Measurements from ENCODE around the gene MTARC1. TPM values are rescaled to one million over a fixed set of nuclear protein-coding genes. Genes with fewer than 3 reads are reported as not detected.

Gene MTARC1
- total RNA-seq, 1 experiment from 2014 or later: 26.5 TPM

DNA sequence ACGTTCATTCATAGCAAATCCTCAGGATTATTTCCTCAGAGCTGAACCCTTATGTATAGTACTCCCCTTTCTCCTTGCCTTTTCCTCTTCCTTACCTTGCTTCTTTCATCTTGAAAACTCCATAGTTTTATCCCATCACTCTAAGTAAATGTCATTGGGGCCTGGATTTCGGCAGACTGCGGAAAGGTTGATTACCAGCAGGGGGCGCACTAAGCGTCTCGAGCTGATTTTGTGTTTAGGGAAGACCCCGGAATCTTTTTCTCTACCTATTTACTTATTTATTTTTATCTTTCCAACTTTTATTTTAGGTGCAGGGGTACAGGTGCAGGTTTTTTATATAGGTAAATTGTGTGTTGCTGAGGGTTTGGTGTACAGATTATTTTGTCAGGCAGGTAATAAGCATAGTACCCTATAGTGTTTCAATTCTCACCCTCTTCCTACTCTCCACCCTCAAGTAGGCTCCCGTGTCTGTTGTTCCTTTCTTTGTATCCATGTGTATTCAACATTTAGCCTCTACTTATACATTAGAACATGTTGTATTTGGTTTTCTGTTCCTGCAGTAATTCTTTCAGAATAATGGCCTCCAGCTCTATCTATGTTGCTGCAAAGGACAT is 11.4 kb upstream of the MTARC1 start:
- H3K4me1 ChIP-seq (ENCODE audit: control insufficient read depth in 1 of 2, insufficient read depth in 2 of 2, low read length in 2 of 2): no peaks in the 10 kb centered on the region
- intact Hi-C loops (cut with micrococcal nuclease): loop anchor here (5.0 to 10.0 kb wide), 4 partner anchors 248 to 781 kb away; partner anchors contain the start of gene MARK1
- ChIA-PET RAD21 (ENCODE audit: low non-redundant PET in 1 of 2, low total read pairs in 2 of 2, uncharacterized antibody in 2 of 2, unreplicated experiment in 2 of 2) (interaction anchor here in 1 of 2 experiments (0.7 kb wide), 1 partner anchor 89 kb away, joined by 3 read pairs; no protein-coding TSS in a partner anchor), CTCF (interaction anchor here (0.6 to 4.4 kb wide), 15 partner anchors 11 to 717 kb away, joined by 3 to 47 read pairs (median 4); partner anchors contain the start of genes MTARC1 and MTARC2), POLR2A (interaction anchor here (1.3 kb wide), 1 partner anchor 11 kb away, joined by 3 read pairs; the partner anchor contains the start of gene MTARC1)
- H3K79me2 ChIP-seq (ENCODE audit: insufficient read depth, low read length): no peaks in the 10 kb centered on the region
- no TSS peak for BruUV-seq (replicated peaks)
- no peaks in the 10 kb centered on the region for H3K9me2 ChIP-seq (ENCODE audit: insufficient read depth)
- H3K9ac ChIP-seq (ENCODE audit: low read length): no peak overlapping the region
- no peak for TF ChIP-seq TCF7L2 (IDR thresholded peaks at IDR 0.05; ENCODE audit: borderline replicate concordance, extremely low read depth, insufficient read depth, insufficient read length)
- TF ChIP-seq EZH2 (IDR thresholded peaks at IDR 0.05): no peak
- TF ChIP-seq, protein P1, sequence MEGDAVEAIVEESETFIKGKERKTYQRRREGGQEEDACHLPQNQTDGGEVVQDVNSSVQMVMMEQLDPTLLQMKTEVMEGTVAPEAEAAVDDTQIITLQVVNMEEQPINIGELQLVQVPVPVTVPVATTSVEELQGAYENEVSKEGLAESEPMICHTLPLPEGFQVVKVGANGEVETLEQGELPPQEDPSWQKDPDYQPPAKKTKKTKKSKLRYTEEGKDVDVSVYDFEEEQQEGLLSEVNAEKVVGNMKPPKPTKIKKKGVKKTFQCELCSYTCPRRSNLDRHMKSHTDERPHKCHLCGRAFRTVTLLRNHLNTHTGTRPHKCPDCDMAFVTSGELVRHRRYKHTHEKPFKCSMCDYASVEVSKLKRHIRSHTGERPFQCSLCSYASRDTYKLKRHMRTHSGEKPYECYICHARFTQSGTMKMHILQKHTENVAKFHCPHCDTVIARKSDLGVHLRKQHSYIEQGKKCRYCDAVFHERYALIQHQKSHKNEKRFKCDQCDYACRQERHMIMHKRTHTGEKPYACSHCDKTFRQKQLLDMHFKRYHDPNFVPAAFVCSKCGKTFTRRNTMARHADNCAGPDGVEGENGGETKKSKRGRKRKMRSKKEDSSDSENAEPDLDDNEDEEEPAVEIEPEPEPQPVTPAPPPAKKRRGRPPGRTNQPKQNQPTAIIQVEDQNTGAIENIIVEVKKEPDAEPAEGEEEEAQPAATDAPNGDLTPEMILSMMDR (IDR thresholded peaks at IDR 0.05 in 2 of 3, conservative IDR thresholded peaks at IDR 0.05 in 1 of 3; ENCODE audit: borderline replicate concordance in 1 of 3, insufficient read depth in 1 of 3, low read depth in 2 of 3, low read length in 2 of 3): peak; percentile 41 to 96 (median 83); a peak in 5 of 6 replicates
- no peak for TF ChIP-seq SIN3A (IDR thresholded peaks at IDR 0.05; ENCODE audit: low read depth)
- TF ChIP-seq SP1 (IDR thresholded peaks at IDR 0.05; ENCODE audit: low read depth): no peak
- TF ChIP-seq ZNF274 (IDR thresholded peaks at IDR 0.05; ENCODE audit: low read depth, low read length): no peak
- TF ChIP-seq POLR2AphosphoS5 (IDR thresholded peaks at IDR 0.05; ENCODE audit: low read depth, low read length): no peak
- no peak for TF ChIP-seq CEBPB (IDR thresholded peaks at IDR 0.05; ENCODE audit: low read depth)
- TF ChIP-seq ZFX (IDR thresholded peaks at IDR 0.05): no peak
- TF ChIP-seq YY1 (IDR thresholded peaks at IDR 0.05; ENCODE audit: extremely low read depth, insufficient replicate concordance, low read depth, low read length): no peak
- TF ChIP-seq, protein P2, sequence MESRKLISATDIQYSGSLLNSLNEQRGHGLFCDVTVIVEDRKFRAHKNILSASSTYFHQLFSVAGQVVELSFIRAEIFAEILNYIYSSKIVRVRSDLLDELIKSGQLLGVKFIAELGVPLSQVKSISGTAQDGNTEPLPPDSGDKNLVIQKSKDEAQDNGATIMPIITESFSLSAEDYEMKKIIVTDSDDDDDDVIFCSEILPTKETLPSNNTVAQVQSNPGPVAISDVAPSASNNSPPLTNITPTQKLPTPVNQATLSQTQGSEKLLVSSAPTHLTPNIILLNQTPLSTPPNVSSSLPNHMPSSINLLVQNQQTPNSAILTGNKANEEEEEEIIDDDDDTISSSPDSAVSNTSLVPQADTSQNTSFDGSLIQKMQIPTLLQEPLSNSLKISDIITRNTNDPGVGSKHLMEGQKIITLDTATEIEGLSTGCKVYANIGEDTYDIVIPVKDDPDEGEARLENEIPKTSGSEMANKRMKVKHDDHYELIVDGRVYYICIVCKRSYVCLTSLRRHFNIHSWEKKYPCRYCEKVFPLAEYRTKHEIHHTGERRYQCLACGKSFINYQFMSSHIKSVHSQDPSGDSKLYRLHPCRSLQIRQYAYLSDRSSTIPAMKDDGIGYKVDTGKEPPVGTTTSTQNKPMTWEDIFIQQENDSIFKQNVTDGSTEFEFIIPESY (IDR thresholded peaks at IDR 0.05; ENCODE audit: extremely low read depth, insufficient replicate concordance, low read length): no peak
- peak; percentile 23; the same call in 1 of the 2 replicates for TF ChIP-seq RAD21 (IDR thresholded peaks at IDR 0.05; ENCODE audit: low read depth)
- TF ChIP-seq, protein P3, sequence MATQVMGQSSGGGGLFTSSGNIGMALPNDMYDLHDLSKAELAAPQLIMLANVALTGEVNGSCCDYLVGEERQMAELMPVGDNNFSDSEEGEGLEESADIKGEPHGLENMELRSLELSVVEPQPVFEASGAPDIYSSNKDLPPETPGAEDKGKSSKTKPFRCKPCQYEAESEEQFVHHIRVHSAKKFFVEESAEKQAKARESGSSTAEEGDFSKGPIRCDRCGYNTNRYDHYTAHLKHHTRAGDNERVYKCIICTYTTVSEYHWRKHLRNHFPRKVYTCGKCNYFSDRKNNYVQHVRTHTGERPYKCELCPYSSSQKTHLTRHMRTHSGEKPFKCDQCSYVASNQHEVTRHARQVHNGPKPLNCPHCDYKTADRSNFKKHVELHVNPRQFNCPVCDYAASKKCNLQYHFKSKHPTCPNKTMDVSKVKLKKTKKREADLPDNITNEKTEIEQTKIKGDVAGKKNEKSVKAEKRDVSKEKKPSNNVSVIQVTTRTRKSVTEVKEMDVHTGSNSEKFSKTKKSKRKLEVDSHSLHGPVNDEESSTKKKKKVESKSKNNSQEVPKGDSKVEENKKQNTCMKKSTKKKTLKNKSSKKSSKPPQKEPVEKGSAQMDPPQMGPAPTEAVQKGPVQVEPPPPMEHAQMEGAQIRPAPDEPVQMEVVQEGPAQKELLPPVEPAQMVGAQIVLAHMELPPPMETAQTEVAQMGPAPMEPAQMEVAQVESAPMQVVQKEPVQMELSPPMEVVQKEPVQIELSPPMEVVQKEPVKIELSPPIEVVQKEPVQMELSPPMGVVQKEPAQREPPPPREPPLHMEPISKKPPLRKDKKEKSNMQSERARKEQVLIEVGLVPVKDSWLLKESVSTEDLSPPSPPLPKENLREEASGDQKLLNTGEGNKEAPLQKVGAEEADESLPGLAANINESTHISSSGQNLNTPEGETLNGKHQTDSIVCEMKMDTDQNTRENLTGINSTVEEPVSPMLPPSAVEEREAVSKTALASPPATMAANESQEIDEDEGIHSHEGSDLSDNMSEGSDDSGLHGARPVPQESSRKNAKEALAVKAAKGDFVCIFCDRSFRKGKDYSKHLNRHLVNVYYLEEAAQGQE (IDR thresholded peaks at IDR 0.05; ENCODE audit: low read depth): no peak
- H3K4me3 ChIP-seq (replicated peaks in 1 of 2; ENCODE audit: low read depth in 1 of 2, low read length in 2 of 2): no peak overlapping the region
- H3K9me3 ChIP-seq (ENCODE audit: control insufficient read depth in 1 of 2, insufficient read depth in 1 of 2, low read depth in 1 of 2, low read length in 2 of 2): no peaks in the 10 kb centered on the region
- DNase-seq (ENCODE audit: low read depth, low spot score) (no peak), ATAC-seq (peak; percentile 46; the same call in 1 of the 2 replicates)
- H2AFZ ChIP-seq (ENCODE audit: low read depth, low read length, poor library complexity, severe bottlenecking): no peak overlapping the region
- H3K27me3 ChIP-seq (ENCODE audit: insufficient read depth, low read length): no peaks in the 10 kb centered on the region
- no peaks in the 10 kb centered on the region for H4K20me1 ChIP-seq (ENCODE audit: insufficient read depth)
- no peaks in the 10 kb centered on the region; a peak in 1 of 4 replicates for H3K36me3 ChIP-seq (ENCODE audit: control insufficient read depth in 1 of 2, insufficient read depth in 2 of 2, low read length in 2 of 2)
- H3K4me2 ChIP-seq (ENCODE audit: low read length): no peak overlapping the region
- H3K27ac ChIP-seq (ENCODE audit: low read depth, low read length): no peak overlapping the region
